SIG-M5 treated with dmso at 0.1 percent for 504 hours (cell line): Measurements from ENCODE around the gene ENOX2.
"Not testable (repeated sequence)": the region's sequence is repeated elsewhere in the genome, so short reads cannot be mapped to it uniquely, and the experiment has no call there.

Experiments used
- DNase-seq: peaks from one replicate; lab custom pipeline; 2025; ENCODE audit not compliant: unreplicated experiment; lab: John Stamatoyannopoulos, UW

ENOX2 gene

GRCh38 chrX:130902783-130903613 lies at the start of gene ENOX2:
TSS of gene ENOX2 (minus strand) at chrX:130903209. CDS start at chrX:130703216, 199,993 bp downstream.
- peak; percentile 98 for DNase-seq

DNA sequence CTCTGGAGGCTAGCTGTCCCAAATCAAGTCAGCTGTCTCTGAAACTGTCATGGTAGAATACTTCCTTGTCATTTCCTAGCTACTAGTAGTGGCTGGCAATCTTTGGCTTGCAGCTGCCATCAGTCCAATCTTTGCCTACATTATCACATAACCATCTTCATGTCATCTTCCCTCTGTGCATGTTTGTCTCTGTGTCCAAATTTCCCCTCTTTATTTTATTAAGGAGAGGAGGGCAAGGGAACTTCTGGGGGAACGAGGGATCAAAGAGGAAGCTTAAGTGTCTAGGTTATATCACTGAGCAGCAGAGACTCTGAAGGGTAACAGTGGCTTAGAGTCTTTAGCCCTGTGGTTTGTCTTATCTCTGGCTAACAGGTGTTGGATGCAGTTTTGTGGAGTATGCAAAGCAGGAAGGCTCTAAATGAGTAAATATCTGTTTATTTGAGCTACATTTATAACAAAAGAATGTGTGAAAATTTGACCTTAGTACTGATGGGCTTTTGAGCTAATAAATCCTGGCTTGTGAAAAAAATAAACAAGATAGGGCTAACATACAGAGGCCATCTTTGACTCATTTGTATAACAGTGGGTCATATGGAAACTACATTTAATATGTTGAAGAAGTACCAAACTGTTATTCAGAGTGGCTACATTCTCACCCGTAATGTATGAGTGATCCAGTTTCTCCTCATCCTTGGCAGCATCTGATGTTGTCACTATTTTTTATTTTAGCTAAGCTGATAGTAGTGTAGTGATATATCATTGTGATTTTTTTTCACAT lies 49.4 kb upstream of the ENOX2 start:
- DNase-seq = no peak

GRCh38 chrX:130944230-130944629 lies 41.2 kb upstream of the ENOX2 start:
- no peak for DNase-seq

DNA sequence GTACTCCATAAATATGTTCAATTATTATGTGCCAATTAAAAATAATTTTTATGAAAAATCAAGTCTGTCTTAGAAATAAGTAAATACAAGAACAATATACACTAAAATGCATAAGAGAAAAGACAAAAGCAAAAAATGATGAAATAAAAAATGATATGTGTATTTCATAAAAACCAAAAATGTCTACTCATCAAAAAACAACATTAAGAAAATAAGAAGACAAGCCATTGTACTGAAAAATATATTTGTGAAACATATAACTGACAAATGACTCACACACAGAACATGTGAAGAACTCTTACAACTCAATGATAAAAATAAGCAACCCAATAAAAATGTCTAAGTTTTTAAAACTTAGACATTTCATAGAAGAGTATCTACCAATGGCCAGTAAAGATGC lies 34.1 kb upstream of the ENOX2 start:
- no peak for DNase-seq

- no peak for DNase-seq
Measured at GRCh38 chrX:130933358-130933757, 30.3 kb upstream of the ENOX2 start.

GRCh38 chrX:130920405-130920804 lies 17.4 kb upstream of the ENOX2 start:
- not testable (repeated sequence) for DNase-seq

- not testable (repeated sequence) for DNase-seq
Measured at GRCh38 chrX:130919676-130920075, 16.7 kb upstream of the ENOX2 start.

DNA sequence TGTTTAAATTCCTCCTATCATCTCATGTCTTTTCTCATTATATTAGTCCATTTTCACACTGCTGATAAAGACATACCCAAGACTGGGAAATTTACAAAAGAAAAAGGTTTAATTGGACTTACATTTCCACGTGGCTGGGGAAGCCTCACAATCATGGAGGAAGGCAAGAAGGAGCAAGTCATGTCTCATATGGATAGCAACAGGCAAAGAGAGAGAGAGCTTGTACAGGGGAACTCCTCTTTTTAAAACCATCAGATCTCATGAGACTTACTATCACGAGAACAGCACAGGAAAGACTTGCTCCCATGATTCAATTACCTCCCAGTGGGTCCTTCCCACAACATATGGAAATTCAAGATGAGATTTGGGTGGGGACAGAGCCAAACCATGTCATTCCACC lies 15.5 kb upstream of the ENOX2 start:
- DNase-seq = not testable (repeated sequence)

- DNase-seq = peak; percentile 54
Measured at GRCh38 chrX:130916636-130917422, 13.8 kb upstream of the ENOX2 start.

DNA sequence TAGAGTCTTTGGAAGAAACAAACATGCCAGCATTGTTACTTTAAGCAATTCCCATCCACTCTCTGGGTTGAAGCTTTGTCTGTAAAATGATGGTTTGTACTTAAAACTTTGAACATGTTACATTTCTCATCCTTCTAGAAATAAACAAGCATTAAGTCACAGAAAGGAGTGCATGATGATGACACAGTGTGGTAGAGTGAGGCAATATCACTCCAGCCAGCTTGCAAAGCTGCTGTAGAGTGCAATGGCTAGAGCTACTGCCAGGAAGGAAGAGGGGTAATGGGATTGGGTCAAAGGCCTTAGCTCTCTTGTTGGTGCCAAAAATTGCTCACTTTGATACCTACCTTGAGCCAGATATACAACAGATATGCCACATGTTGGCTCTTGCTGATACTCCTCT lies 12.3 kb upstream of the ENOX2 start:
- DNase-seq = peak; percentile 33

GRCh38 chrX:130909469-130910136 lies 6.6 kb upstream of the ENOX2 start:
- no peak for DNase-seq

- DNase-seq = no peak
Measured at GRCh38 chrX:130906776-130907175, 3.8 kb upstream of the ENOX2 start.

DNA sequence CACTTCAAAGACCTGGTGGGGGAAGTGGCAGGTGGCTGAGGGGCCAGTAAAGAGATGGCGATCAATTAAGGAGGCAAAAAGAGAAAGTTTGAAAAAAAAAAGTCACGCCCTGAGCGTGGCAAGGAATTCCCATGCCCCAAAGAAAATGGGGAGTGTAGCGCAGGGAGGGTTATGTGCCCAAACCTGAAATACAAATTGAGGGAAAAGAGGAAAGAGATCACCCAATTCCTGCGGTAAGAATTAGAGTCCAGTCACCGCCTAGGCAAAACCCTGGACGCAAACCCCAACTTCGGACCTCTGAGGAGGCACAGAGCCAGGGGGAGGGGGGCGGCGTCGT lies 595 bp downstream of the ENOX2 start:
- no peak for DNase-seq

- DNase-seq = no peak
Measured at GRCh38 chrX:130896802-130897501, 6.1 kb downstream of the ENOX2 start.

DNA sequence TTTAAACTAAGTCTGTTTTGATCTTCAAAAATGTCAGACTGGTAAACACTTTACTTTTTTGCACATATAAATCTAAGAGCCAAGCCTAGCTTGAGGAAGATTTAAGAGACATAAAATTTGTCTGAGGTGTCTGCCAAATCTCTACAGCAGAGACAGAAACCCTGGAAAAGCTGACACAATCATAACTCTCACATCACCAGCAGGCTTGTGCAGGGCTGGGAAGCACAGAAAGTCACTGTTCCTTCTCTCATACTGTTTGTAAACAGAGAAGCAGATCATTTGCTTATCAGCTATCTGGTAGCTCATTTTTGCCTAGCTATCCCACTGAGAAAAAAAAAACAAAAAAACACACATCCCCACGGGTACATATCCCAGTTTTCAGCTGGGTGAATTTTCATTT lies 7.0 kb downstream of the ENOX2 start:
- no peak for DNase-seq

- DNase-seq = no peak
Measured at GRCh38 chrX:130895299-130895698, 7.7 kb downstream of the ENOX2 start.

DNA sequence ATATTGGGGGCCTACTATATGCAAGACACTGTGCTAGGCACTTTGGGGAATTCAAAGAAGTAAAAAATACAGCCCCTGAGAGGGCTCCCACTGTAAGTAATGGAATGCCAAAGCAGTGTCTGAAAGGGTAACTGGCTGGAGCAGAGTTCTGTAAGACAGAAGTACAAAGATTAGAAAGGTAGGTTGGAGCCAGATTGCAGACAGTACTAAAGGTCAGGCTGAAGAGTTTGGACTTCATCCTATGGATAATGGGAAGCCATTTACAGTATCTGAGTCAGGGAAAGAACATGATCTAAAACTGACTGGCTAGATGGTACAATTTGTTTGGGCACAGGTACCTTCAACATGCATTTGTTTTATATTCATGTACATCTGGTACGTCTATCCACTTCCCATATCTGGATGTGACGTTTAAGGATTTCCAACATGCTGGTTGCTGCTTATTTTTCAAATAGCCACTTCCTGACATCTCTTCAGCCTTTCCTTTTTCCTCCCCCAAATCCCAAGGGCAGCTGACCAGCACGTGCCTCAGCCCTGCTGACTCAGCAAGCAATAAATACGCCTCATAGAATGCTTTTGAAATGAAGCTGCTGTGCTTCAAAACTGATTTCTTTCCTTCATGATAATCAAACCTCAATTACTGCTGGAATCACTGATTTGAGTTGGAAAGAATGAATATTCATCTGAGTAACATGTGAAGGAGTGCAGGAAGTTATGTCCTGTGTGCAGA lies 9.5 kb downstream of the ENOX2 start:
- no peak for DNase-seq

- DNase-seq = no peak
Measured at GRCh38 chrX:130887376-130887775, 15.6 kb downstream of the ENOX2 start.

- DNase-seq = no peak
Measured at GRCh38 chrX:130885996-130886395, 17.0 kb downstream of the ENOX2 start.

DNA sequence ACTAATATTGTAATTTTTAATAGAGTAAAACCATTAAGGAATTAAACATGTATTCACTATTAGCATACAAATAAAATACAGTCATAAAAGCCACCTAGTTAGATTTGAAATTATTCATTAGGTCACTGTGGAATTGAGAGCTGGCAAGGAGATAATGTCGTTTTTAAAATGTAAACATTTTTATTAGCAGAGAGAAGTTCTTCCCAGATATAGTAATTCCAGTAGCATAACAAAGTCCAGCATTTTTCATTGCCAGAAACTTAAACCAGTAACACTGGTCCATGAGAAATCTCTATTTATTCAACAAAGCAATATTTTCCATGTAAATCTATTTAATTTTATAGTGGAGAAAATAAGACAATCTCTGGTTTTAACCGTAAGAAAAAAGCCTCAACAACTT lies 17.5 kb downstream of the ENOX2 start:
- no peak for DNase-seq
